Liver (tissue), 9 donors: ENCODE results near the gene ZNF157. TPM values are rescaled to one million over a fixed set of nuclear protein-coding genes. Genes with fewer than 3 reads are reported as not detected.
A peak's percentile ranks its signal among the peaks of the same experiment; 100 is the strongest.

Experiments
- DNase-seq: peaks from one replicate; pipeline ENCODE4 v3.0.0-alpha.2; 2017; ENCODE audit warnings: low spot score
- H3K27ac ChIP-seq, 2 donors: one replicate each; pipeline ENCODE4 v1.7.0; 2013; ENCODE audit warnings: inconsistent platforms in 2 of 2, low read length in 2 of 2, control low read depth in 1 of 2, low read depth in 1 of 2, mild to moderate bottlenecking in 1 of 2
- H3K27me3 ChIP-seq, 4 donors: one replicate each; pipeline versions ENCODE4 v1.6.1 to v1.7.0; 2013; ENCODE audit warnings: low read length in 3 of 4, inconsistent platforms in 1 of 4, mild to moderate bottlenecking in 1 of 4, moderate library complexity in 1 of 4; ENCODE audit not compliant: control insufficient read depth in 4 of 4, insufficient read depth in 4 of 4
- H3K36me3 ChIP-seq, 4 donors: one replicate each; pipeline versions ENCODE4 v1.6.1 to v1.7.0; 2013; ENCODE audit warnings: low read length in 3 of 4, mild to moderate bottlenecking in 3 of 4, low read depth in 1 of 4, moderate library complexity in 1 of 4; ENCODE audit not compliant: control insufficient read depth in 4 of 4, insufficient read depth in 3 of 4
- H3K4me1 ChIP-seq, 4 donors: one replicate each; pipeline versions ENCODE4 v1.6.1 to v1.7.0; 2013; ENCODE audit warnings: low read length in 3 of 4, mild to moderate bottlenecking in 3 of 4, moderate library complexity in 1 of 4; ENCODE audit not compliant: control insufficient read depth in 4 of 4, insufficient read depth in 4 of 4
- H3K4me3 ChIP-seq, 3 donors: one replicate each; pipeline versions ENCODE4 v1.6.1 to v1.7.0; 2013; ENCODE audit warnings: low read length in 3 of 3, control low read depth in 1 of 3, low read depth in 1 of 3, mild to moderate bottlenecking in 1 of 3
- H3K9ac ChIP-seq, 2 donors: one replicate each; pipeline ENCODE4 v1.7.0; 2013; ENCODE audit warnings: low read length in 2 of 2, mild to moderate bottlenecking in 2 of 2, moderate library complexity in 2 of 2, control low read depth in 1 of 2, low read depth in 1 of 2
- H3K9me3 ChIP-seq, 4 donors: one replicate each; pipeline versions ENCODE4 v1.6.1 to v1.7.0; 2013; ENCODE audit warnings: low read length in 3 of 4; ENCODE audit not compliant: control insufficient read depth in 4 of 4
- CTCF ChIP-seq: fragments of 150-350 bp; IDR thresholded peaks from 2 replicates; pipeline ENCODE4 v1.5.1; 2017; ENCODE audit warnings: improper control_type of control experiment, low read depth, low read length; ENCODE audit not compliant: missing input control
- EGR1 ChIP-seq, 2 donors: IDR thresholded peaks; 2 replicates each; pipeline ENCODE4 v1.6.1; 2016 to 2018; ENCODE audit warnings: antibody characterized with exemption in 2 of 2, low read depth in 2 of 2
- FOXA1 ChIP-seq: IDR thresholded peaks from 2 replicates; pipeline ENCODE4 v1.6.1; 2016; ENCODE audit warnings: antibody characterized with exemption
- GABPA ChIP-seq, 2 donors: IDR thresholded peaks in 1 of 2; conservative IDR thresholded peaks in 1 of 2; 2 replicates each; pipeline ENCODE4 v1.6.1; 2016; ENCODE audit warnings: antibody characterized with exemption in 2 of 2, mild to moderate bottlenecking in 1 of 2, moderate library complexity in 1 of 2
- HNF4A ChIP-seq, 2 donors: conservative IDR thresholded peaks; 2 replicates each; pipeline ENCODE4 v1.6.1; 2016; ENCODE audit warnings: antibody characterized with exemption in 2 of 2, mild to moderate bottlenecking in 2 of 2
- HNF4G ChIP-seq: IDR thresholded peaks from 2 replicates; pipeline ENCODE4 v1.6.1; 2016; ENCODE audit warnings: antibody characterized with exemption
- NR2F2 ChIP-seq: IDR thresholded peaks from 2 replicates; pipeline ENCODE4 v1.6.1; 2016; ENCODE audit warnings: antibody characterized with exemption
- RAD21 ChIP-seq, 2 donors: IDR thresholded peaks; 2 replicates each; pipeline ENCODE4 v1.6.1; 2016; ENCODE audit warnings: antibody characterized with exemption in 2 of 2, mild to moderate bottlenecking in 2 of 2
- REST ChIP-seq: IDR thresholded peaks from 2 replicates; pipeline ENCODE4 v1.6.1; 2016; ENCODE audit warnings: antibody characterized with exemption, mild to moderate bottlenecking
- TAF1 ChIP-seq: conservative IDR thresholded peaks from 2 replicates; pipeline ENCODE4 v1.6.1; 2016; ENCODE audit warnings: antibody characterized with exemption, mild to moderate bottlenecking
- YY1 ChIP-seq: IDR thresholded peaks from 2 replicates; pipeline ENCODE4 v1.6.1; 2016; ENCODE audit warnings: antibody characterized with exemption, mild to moderate bottlenecking
- WGBS: extraction: QIAGEN DNeasy Blood & Tissue Kit; methylation state at CpG from one replicate; pipeline ENCODE4 v1.1.7; 2013; 5-methylcytosine and 5-hydroxymethylcytosine counted together
- polyA plus RNA-seq, 2 donors: library from polyadenylated mRNA; stranded (reverse) in 1 of 2; unstranded in 1 of 2; fragments of 200-250 nt in 1 of 2; fragments of >200 nt in 1 of 2; fragmentation: Nextera tagmentation in 1 of 2; extraction: Ambion mirVana in 1 of 2; gene quantifications; one replicate each; pipeline versions ENCODE4 v1.2.1 to v1.2.3, GENCODE V29; 2013 to 2015
- total RNA-seq, 2 donors: library from RNA; depleted of rRNA; stranded (reverse); fragments of >200 nt; gene quantifications; one replicate each; pipeline ENCODE4 v1.2.3, GENCODE V29; 2014
- TF ChIP-seq, protein P1 (sequence below): IDR thresholded peaks from 2 replicates; pipeline ENCODE4 v1.6.1; 2016; ENCODE audit warnings: antibody characterized with exemption
- TF ChIP-seq, protein P2 (sequence below): IDR thresholded peaks from 2 replicates; pipeline ENCODE4 v1.6.1; 2016; ENCODE audit warnings: antibody characterized with exemption
- donor health status: healthy.
- donor health status: healthy.
- donor health status: healthy.
- donor health status: healthy.
- donor health status: healthy.

Gene ZNF157
- total and polyA plus RNA-seq, 4 donors = 0.05 TPM; not detected in 3

DNA sequence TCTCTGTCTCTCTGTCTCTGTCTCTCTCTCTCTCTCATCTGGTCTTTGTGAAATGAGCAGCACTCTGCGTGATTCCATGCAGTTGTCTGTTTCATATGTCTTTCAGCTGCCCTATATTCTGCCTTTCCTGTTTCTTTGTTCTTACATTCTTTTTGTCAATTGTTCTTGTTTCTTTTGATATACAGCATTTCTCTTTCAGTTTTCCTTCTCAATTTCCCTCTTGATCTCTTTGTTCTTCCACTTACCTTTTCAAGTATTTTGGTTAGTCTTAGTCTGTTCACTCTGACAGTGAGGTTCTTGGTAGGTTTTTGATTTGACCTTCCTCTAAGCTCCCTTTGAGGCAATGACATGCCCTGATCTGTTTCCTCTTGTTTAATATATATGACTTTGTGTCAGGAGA is 20.4 kb downstream of the ZNF157 start:
- 81% methylated on average over 1 of the region's 1 CpG for WGBS
- Histone ChIP-seq H3K27ac (no peak overlapping the region), H3K9ac (no peak overlapping the region), H3K36me3 (no peaks in the 10 kb centered on the region), H3K9me3 (no peaks in the 10 kb centered on the region), H3K4me3 (no peak overlapping the region), H3K4me1 (no peaks in the 10 kb centered on the region), H3K27me3 (no peaks in the 10 kb centered on the region)
- DNase-seq = no peak
- TF ChIP-seq HNF4A (conservative IDR thresholded peaks at IDR 0.05) (no peak), YY1 (no peak)

GRCh38 chrX:47413179-47413594 is 42.8 kb downstream of the ZNF157 start:
- TF ChIP-seq HNF4G (no peak), FOXA1 (no peak), RAD21 (IDR thresholded peaks at IDR 0.05) (no peak), TAF1 (no peak), EGR1 (IDR thresholded peaks at IDR 0.05; ENCODE audit: low read depth in 2 of 2) (no peak), REST (no peak)
- TF ChIP-seq, protein P1, sequence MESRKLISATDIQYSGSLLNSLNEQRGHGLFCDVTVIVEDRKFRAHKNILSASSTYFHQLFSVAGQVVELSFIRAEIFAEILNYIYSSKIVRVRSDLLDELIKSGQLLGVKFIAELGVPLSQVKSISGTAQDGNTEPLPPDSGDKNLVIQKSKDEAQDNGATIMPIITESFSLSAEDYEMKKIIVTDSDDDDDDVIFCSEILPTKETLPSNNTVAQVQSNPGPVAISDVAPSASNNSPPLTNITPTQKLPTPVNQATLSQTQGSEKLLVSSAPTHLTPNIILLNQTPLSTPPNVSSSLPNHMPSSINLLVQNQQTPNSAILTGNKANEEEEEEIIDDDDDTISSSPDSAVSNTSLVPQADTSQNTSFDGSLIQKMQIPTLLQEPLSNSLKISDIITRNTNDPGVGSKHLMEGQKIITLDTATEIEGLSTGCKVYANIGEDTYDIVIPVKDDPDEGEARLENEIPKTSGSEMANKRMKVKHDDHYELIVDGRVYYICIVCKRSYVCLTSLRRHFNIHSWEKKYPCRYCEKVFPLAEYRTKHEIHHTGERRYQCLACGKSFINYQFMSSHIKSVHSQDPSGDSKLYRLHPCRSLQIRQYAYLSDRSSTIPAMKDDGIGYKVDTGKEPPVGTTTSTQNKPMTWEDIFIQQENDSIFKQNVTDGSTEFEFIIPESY = no peak
- TF ChIP-seq, protein P2, sequence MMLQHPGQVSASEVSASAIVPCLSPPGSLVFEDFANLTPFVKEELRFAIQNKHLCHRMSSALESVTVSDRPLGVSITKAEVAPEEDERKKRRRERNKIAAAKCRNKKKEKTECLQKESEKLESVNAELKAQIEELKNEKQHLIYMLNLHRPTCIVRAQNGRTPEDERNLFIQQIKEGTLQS = no peak
- WGBS = 93% methylated on average over 8 of the region's 8 CpGs
- Histone ChIP-seq H3K27ac (no peak overlapping the region), H3K4me3 (peak overlapping the region in 1 of 3 donors; percentile 37), H3K27me3 (no peaks in the 10 kb centered on the region), H3K36me3 (no peaks in the 10 kb centered on the region), H3K4me1 (no peaks in the 10 kb centered on the region), H3K9ac (no peak overlapping the region), H3K9me3 (peaks cover 0 to 37% (median 20%) of the 10 kb centered on the region in 4 donors)
- no peak for DNase-seq

- TF ChIP-seq GABPA (IDR thresholded peaks at IDR 0.05 in 1 of 2, conservative IDR thresholded peaks at IDR 0.05 in 1 of 2) (no peak), TAF1 (no peak), NR2F2 (no peak), HNF4G (no peak), FOXA1 (no peak), CTCF (no peak)
- TF ChIP-seq, protein P1 = no peak
- Histone ChIP-seq H3K4me3 (no peak overlapping the region), H3K9ac (no peak overlapping the region), H3K9me3 (peaks cover 0 to 8% (median 2%) of the 10 kb centered on the region in 4 donors), H3K27ac (no peak overlapping the region), H3K4me1 (no peaks in the 10 kb centered on the region), H3K27me3 (no peaks in the 10 kb centered on the region), H3K36me3 (no peaks in the 10 kb centered on the region)
- 88% methylated on average over 4 of the region's 4 CpGs for WGBS
- no peak for DNase-seq
Measured at GRCh38 chrX:47420265-47420664, 49.9 kb downstream of the ZNF157 start.
